Endometrial microvascular endothelial cells (primary cell): Measurements from ENCODE around the gene GRID2IP. TPM values are rescaled to one million over a fixed set of nuclear protein-coding genes. Genes with fewer than 3 reads are reported as not detected.

Experiments
- in situ Hi-C: cut with HindIII; loops from 2 replicates; pipeline ENCODE4 v1.10.0; 2017; ENCODE audit warnings: low sequenced_read_pairs, low pct_unique_long_range_greater_than_20kb; ENCODE audit errors: inconsistent ontology term
- total RNA-seq: library from RNA; depleted of rRNA; stranded (reverse); fragments of >200 nt; gene quantifications from one replicate; pipeline ENCODE4 v1.2.3, GENCODE V29; 2015; ENCODE audit errors: inconsistent ontology term

Gene GRID2IP
- total RNA-seq, 1 donor from 2014 or later = 0.84 TPM

- in situ Hi-C loops = no loop called here
Observed at GRCh38 chr7:6530626-6531491, 20.4 kb downstream of the GRID2IP start.

GRCh38 chr7:6529643-6530042 lies 21.6 kb downstream of the GRID2IP start:
- in situ Hi-C loops = no loop called here

- in situ Hi-C loops = no loop called here
Observed at GRCh38 chr7:6528401-6529130, 22.7 kb downstream of the GRID2IP start.

GRCh38 chr7:6526997-6527378 lies 24.3 kb downstream of the GRID2IP start:
- in situ Hi-C loops = no loop called here

- in situ Hi-C loops = no loop called here
Observed at GRCh38 chr7:6520163-6520981, 30.9 kb downstream of the GRID2IP start.

GRCh38 chr7:6516387-6516983 lies 34.8 kb downstream of the GRID2IP start:
- in situ Hi-C loops = no loop called here

GRCh38 chr7:6513541-6513940 lies 37.7 kb downstream of the GRID2IP start:
- in situ Hi-C loops = no loop called here

GRCh38 chr7:6512892-6513291 lies 38.4 kb downstream of the GRID2IP start:
- in situ Hi-C loops = no loop called here

- in situ Hi-C loops = no loop called here
Observed at GRCh38 chr7:6510476-6511133, 40.7 kb downstream of the GRID2IP start.

- in situ Hi-C loops = no loop called here
Observed at GRCh38 chr7:6508950-6509349, 42.3 kb downstream of the GRID2IP start.

GRCh38 chr7:6508539-6508938 lies 42.7 kb downstream of the GRID2IP start:
- in situ Hi-C loops = no loop called here

GRCh38 chr7:6507906-6508305 lies 43.4 kb downstream of the GRID2IP start:
- in situ Hi-C loops = no loop called here

- in situ Hi-C loops = no loop called here
Observed at GRCh38 chr7:6505685-6506559, 45.3 kb downstream of the GRID2IP start.

GRCh38 chr7:6504996-6505395 lies 46.3 kb downstream of the GRID2IP start:
- in situ Hi-C loops = no loop called here

- in situ Hi-C loops = no loop called here
Observed at GRCh38 chr7:6502886-6503285, 48.4 kb downstream of the GRID2IP start.

GRCh38 chr7:6501586-6502564 lies 49.4 kb downstream of the GRID2IP start:
- in situ Hi-C loops = no loop called here

GRCh38 chr7:6500691-6501090 lies 50.6 kb downstream of the GRID2IP start:
- in situ Hi-C loops = no loop called here
